ENCODE data around the gene GSKIP.

DNA sequence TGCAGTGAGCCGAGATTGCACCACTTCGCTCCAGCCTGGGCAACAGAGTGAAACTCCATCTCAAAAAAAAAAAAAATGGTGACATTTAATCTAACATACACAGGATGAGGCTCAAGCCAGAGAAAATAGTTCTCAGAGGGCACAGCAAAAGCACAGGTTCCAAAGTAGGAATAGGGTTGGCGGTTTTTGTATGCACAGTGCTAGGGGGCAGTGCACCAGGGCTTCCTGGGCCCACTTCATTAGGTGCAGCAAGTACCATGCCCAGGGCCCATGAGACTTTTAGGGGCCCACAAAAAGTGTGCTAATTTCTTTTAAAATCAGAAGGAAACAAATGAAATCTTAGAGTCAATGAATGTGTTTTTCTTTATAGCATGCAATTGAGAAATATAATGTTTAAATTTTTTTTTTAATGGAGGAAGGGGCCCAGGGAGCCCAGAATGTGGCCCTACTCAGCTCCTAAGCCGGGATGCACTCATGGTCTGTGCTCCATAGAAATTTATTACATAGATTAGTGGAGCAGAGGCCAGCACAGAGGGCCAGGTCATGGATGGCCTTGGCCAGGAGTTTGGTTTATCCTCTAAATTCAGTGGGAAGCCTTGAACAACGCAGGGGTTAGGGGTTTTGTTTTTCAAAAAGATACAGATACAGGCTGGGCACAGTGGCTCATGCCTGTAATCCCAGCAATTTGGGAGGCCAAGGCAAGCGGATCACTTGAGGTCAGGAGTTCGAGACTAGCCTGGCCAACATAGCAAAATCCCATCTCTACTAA, 30.9 kb downstream of the GSKIP start:
- TF ChIP-seq, protein P1, sequence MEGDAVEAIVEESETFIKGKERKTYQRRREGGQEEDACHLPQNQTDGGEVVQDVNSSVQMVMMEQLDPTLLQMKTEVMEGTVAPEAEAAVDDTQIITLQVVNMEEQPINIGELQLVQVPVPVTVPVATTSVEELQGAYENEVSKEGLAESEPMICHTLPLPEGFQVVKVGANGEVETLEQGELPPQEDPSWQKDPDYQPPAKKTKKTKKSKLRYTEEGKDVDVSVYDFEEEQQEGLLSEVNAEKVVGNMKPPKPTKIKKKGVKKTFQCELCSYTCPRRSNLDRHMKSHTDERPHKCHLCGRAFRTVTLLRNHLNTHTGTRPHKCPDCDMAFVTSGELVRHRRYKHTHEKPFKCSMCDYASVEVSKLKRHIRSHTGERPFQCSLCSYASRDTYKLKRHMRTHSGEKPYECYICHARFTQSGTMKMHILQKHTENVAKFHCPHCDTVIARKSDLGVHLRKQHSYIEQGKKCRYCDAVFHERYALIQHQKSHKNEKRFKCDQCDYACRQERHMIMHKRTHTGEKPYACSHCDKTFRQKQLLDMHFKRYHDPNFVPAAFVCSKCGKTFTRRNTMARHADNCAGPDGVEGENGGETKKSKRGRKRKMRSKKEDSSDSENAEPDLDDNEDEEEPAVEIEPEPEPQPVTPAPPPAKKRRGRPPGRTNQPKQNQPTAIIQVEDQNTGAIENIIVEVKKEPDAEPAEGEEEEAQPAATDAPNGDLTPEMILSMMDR (IDR thresholded peaks at IDR 0.05 in 4 of 5, conservative IDR thresholded peaks at IDR 0.05 in 1 of 5) = no peak
- TF ChIP-seq POLR2A (IDR thresholded peaks at IDR 0.05) = no peak

Measured in gastrocnemius medialis (tissue), 4 donors.